H9 (cell line): ENCODE results near the gene NTRK3. TPM values are rescaled to one million over a fixed set of nuclear protein-coding genes. Genes with fewer than 3 reads are reported as not detected.

Experiments
- DNase-seq: peaks from one replicate; pipeline ENCODE4 v3.0.0-alpha.2; 2017
- H2AFZ ChIP-seq: one replicate; pipeline ENCODE4 v1.6.1; 2013; ENCODE audit warnings: mild to moderate bottlenecking, low read length, control low read depth, moderate library complexity
- H2AK5ac ChIP-seq: 2 replicates; pipeline ENCODE4 v1.6.1; 2013; ENCODE audit warnings: low read length, control low read depth, mixed read lengths; ENCODE audit not compliant: insufficient read length
- H2BK120ac ChIP-seq: one replicate; pipeline ENCODE4 v1.6.1; 2013; ENCODE audit warnings: low read depth, mild to moderate bottlenecking, low read length, control low read depth, inconsistent platforms; ENCODE audit not compliant: poor library complexity, severe bottlenecking
- H2BK12ac ChIP-seq: 2 replicates; pipeline ENCODE4 v1.6.1; 2013; ENCODE audit warnings: low read length, control low read depth, mixed read lengths, low read depth; ENCODE audit not compliant: insufficient read length
- H2BK15ac ChIP-seq: 2 replicates; pipeline ENCODE4 v1.6.1; 2013; ENCODE audit warnings: low read depth, low read length, control low read depth
- H2BK20ac ChIP-seq: one replicate; pipeline ENCODE4 v1.6.1; 2013; ENCODE audit warnings: low read depth, mild to moderate bottlenecking, low read length, control low read depth, inconsistent platforms; ENCODE audit not compliant: poor library complexity, severe bottlenecking
- H2BK5ac ChIP-seq: 2 replicates; pipeline ENCODE4 v1.6.1; 2013; ENCODE audit warnings: low read length, control low read depth, mixed read lengths; ENCODE audit not compliant: insufficient read length
- H3K14ac ChIP-seq: 2 replicates; pipeline ENCODE4 v1.6.1; 2013; ENCODE audit warnings: low read length, control low read depth; ENCODE audit not compliant: insufficient read depth
- H3K18ac ChIP-seq: 2 replicates; pipeline ENCODE4 v1.6.1; 2013; ENCODE audit warnings: low read depth, mild to moderate bottlenecking, mixed read lengths, low read length, control low read depth; ENCODE audit not compliant: insufficient read length
- H3K23ac ChIP-seq: 2 replicates; pipeline ENCODE4 v1.6.1; 2013; ENCODE audit warnings: low read length, control low read depth, mixed read lengths, low read depth; ENCODE audit not compliant: insufficient read length
- H3K23me2 ChIP-seq: 2 replicates; pipeline ENCODE4 v1.6.1; 2013; ENCODE audit warnings: low read depth, mild to moderate bottlenecking, mixed read lengths, low read length, control low read depth; ENCODE audit not compliant: insufficient read length, poor library complexity, severe bottlenecking
- H3K27ac ChIP-seq: 2 replicates; pipeline ENCODE4 v1.5.1; 2013; ENCODE audit warnings: low read length, control low read depth, mixed read lengths, low read depth; ENCODE audit not compliant: insufficient read length
- H3K27me3 ChIP-seq: 2 replicates; pipeline ENCODE4 v1.6.1; 2013; ENCODE audit warnings: low read length, control low read depth, inconsistent platforms; ENCODE audit not compliant: insufficient read depth
- H3K4ac ChIP-seq: 2 replicates; pipeline ENCODE4 v1.6.1; 2013; ENCODE audit warnings: low read depth, mild to moderate bottlenecking, control low read depth, inconsistent platforms, low read length, moderate library complexity
- H3K4me1 ChIP-seq: 2 replicates; pipeline ENCODE4 v1.6.1; 2013; ENCODE audit warnings: low read length, control low read depth, inconsistent platforms; ENCODE audit not compliant: insufficient read depth
- H3K4me2 ChIP-seq: 2 replicates; pipeline ENCODE4 v1.6.1; 2013; ENCODE audit warnings: low read length, control low read depth, mixed read lengths; ENCODE audit not compliant: insufficient read length, insufficient read depth
- H3K56ac ChIP-seq: 2 replicates; pipeline ENCODE4 v1.6.1; 2013; ENCODE audit warnings: low read depth, mild to moderate bottlenecking, mixed read lengths, low read length, control low read depth; ENCODE audit not compliant: insufficient read length
- H3K79me1 ChIP-seq: 2 replicates; pipeline ENCODE4 v1.6.1; 2013; ENCODE audit warnings: low read depth, mild to moderate bottlenecking, moderate library complexity, low read length, control low read depth, inconsistent platforms; ENCODE audit not compliant: insufficient read depth, poor library complexity, severe bottlenecking
- H3K79me2 ChIP-seq: 2 replicates; pipeline ENCODE4 v1.6.1; 2013; ENCODE audit warnings: low read length, control low read depth, inconsistent platforms; ENCODE audit not compliant: insufficient read depth
- H3K9ac ChIP-seq: 2 replicates; pipeline ENCODE4 v1.6.1; 2013; ENCODE audit warnings: low read length, control low read depth, mixed read lengths; ENCODE audit not compliant: insufficient read length; ENCODE audit errors: extremely low read depth
- H3K9me3 ChIP-seq: one replicate; pipeline ENCODE4 v1.6.1; 2013; ENCODE audit warnings: low read depth, low read length, inconsistent platforms; ENCODE audit not compliant: control insufficient read depth
- H3T11ph ChIP-seq: one replicate; pipeline ENCODE4 v1.6.1; 2013; ENCODE audit warnings: mild to moderate bottlenecking, low read length, control low read depth, inconsistent platforms
- H4K20me1 ChIP-seq: one replicate; pipeline ENCODE4 v1.6.1; 2013; ENCODE audit not compliant: control insufficient read depth, insufficient read length, insufficient read depth
- H4K5ac ChIP-seq: 2 replicates; pipeline ENCODE4 v1.6.1; 2013; ENCODE audit warnings: low read depth, mild to moderate bottlenecking, mixed read lengths, low read length, control low read depth; ENCODE audit not compliant: insufficient read length
- H4K8ac ChIP-seq: replicated peaks from 2 replicates; pipeline ENCODE4 v1.6.1; 2013; ENCODE audit warnings: low read length, control low read depth, mixed read lengths, low read depth; ENCODE audit not compliant: insufficient read length
- H4K91ac ChIP-seq: 2 replicates; pipeline ENCODE4 v1.6.1; 2013; ENCODE audit warnings: low read depth, mild to moderate bottlenecking, moderate library complexity, mixed read lengths, low read length, control low read depth; ENCODE audit not compliant: insufficient read length
- H3K27ac Mint-ChIP-seq, 3 experiments: 2 replicates in 2 of 3; 3 replicates in 1 of 3; pipeline ENCODE4 v1.8.0; 2020 to 2021; ENCODE audit warnings: mixed read lengths in 3 of 3, mild to moderate bottlenecking in 1 of 3, moderate library complexity in 1 of 3
- H3K27me3 Mint-ChIP-seq: 2 replicates; pipeline ENCODE4 v1.8.0; 2021; ENCODE audit warnings: low read depth, mild to moderate bottlenecking, moderate library complexity, mixed read lengths
- H3K36me3 Mint-ChIP-seq, 3 experiments: 2 replicates in 2 of 3; 3 replicates in 1 of 3; pipeline ENCODE4 v1.8.0; 2020 to 2021; ENCODE audit warnings: low read depth in 3 of 3, mixed read lengths in 3 of 3; ENCODE audit not compliant: insufficient read depth in 1 of 3
- H3K4me1 Mint-ChIP-seq, 2 experiments: 2 replicates each; pipeline ENCODE4 v1.8.0; 2020; ENCODE audit warnings: mixed read lengths in 2 of 2
- H3K4me3 Mint-ChIP-seq, 2 experiments: 2 replicates in 1 of 2; 3 replicates in 1 of 2; pipeline ENCODE4 v1.8.0; 2020 to 2021; ENCODE audit warnings: mild to moderate bottlenecking in 2 of 2, mixed read lengths in 2 of 2, moderate library complexity in 1 of 2
- H3K9me3 Mint-ChIP-seq, 2 experiments: 2 replicates in 1 of 2; 3 replicates in 1 of 2; pipeline ENCODE4 v1.8.0; 2020; ENCODE audit warnings: mild to moderate bottlenecking in 2 of 2, mixed read lengths in 2 of 2, moderate library complexity in 1 of 2
- CTCF ChIP-seq: fragments of 200-600 bp; sonication (generic); conservative IDR thresholded peaks from 3 replicates; pipeline ENCODE4 v1.8.0; 2021; ENCODE audit warnings: antibody characterized with exemption, mild to moderate bottlenecking
- WGBS: extraction: QIAGEN DNeasy Blood & Tissue Kit; methylation state at CpG from one replicate; pipeline ENCODE4 v1.1.7; 2013; ENCODE audit warnings: missing lambda C conversion rate, low lambda C conversion rate, mixed read lengths; ENCODE audit not compliant: insufficient read length; ENCODE audit errors: extremely low coverage; 5-methylcytosine and 5-hydroxymethylcytosine counted together
- total RNA-seq: library from RNA; stranded (reverse); gene quantifications from 2 replicates; pipeline ENCODE4 v1.2.1, GENCODE V29; 2021

Gene NTRK3
- total RNA-seq, 1 experiment from 2014 or later: 2.5 TPM

GRCh38 chr15:87907676-87908446, 348.7 kb downstream of the NTRK3 start:
- Histone ChIP-seq H4K5ac (no peak overlapping the region), H2BK20ac (no peak overlapping the region), H2BK12ac (no peak overlapping the region), H3K4me1 (no peaks in the 10 kb centered on the region), H3K23ac (no peak overlapping the region), H3K14ac (no peak overlapping the region; the same call in 1 of the 2 replicates), H3K27ac (no peak overlapping the region), H4K8ac (no peak overlapping the region), H3T11ph (no peak overlapping the region), H3K18ac (no peak overlapping the region), H3K27me3 (no peaks in the 10 kb centered on the region), H2AK5ac (no peak overlapping the region), H3K79me1 (no peaks in the 10 kb centered on the region), H3K23me2 (no peaks in the 10 kb centered on the region), H3K9ac (no peak overlapping the region), H2BK15ac (no peak overlapping the region), H2BK5ac (no peak overlapping the region), H4K91ac (no peak overlapping the region), H3K79me2 (no peaks in the 10 kb centered on the region), H3K4me2 (no peak overlapping the region), H3K4ac (no peak overlapping the region), H2AFZ (no peak overlapping the region), H2BK120ac (no peak overlapping the region), H4K20me1 (no peaks in the 10 kb centered on the region), H3K56ac (no peak overlapping the region), H3K9me3 (no peaks in the 10 kb centered on the region)
- WGBS: no CpG with 5 or more reads among the region's 8 CpGs
- DNase-seq: no peak
- TF ChIP-seq CTCF: no peak
- no peak overlapping the region; a peak in 1 of 7 replicates for H3K27ac Mint-ChIP-seq
- no peaks in the 10 kb centered on the region; a peak in 1 of 5 replicates for H3K9me3 Mint-ChIP-seq
- H3K4me1 Mint-ChIP-seq: peaks cover 0 to 4% of the 10 kb centered on the region in 2 experiments; a peak in 2 of 4 replicates
- H3K36me3 Mint-ChIP-seq: no peaks in the 10 kb centered on the region
- H3K27me3 Mint-ChIP-seq: peaks cover 9% of the 10 kb centered on the region
- no peak overlapping the region for H3K4me3 Mint-ChIP-seq
